Right kidney (tissue), 1 donor: ENCODE measurements around the gene GINS3.
A peak's percentile ranks its signal among the peaks of the same experiment; 100 is the strongest.

Source experiments
- DNase-seq: peaks from one replicate; pipeline ENCODE4 v3.0.0-alpha.2; 2016

GINS3 gene

GRCh38 chr16:58425245-58425644, 33.0 kb downstream of the GINS3 start:
- DNase-seq = no peak

GRCh38 chr16:58425756-58426494, 33.7 kb downstream of the GINS3 start:
- DNase-seq = no peak

- DNase-seq = no peak
These were observed 34.7 kb downstream of the GINS3 start for GRCh38 chr16:58426966-58427365.

GRCh38 chr16:58428621-58429542, 36.6 kb downstream of the GINS3 start:
- no peak for DNase-seq

GRCh38 chr16:58430718-58431117, 38.4 kb downstream of the GINS3 start:
- DNase-seq = no peak

- no peak for DNase-seq
These were observed 41.3 kb downstream of the GINS3 start for GRCh38 chr16:58433569-58433951.

GRCh38 chr16:58435779-58436178, 43.5 kb downstream of the GINS3 start:
- no peak for DNase-seq

GRCh38 chr16:58440131-58440530, 47.9 kb downstream of the GINS3 start:
- no peak for DNase-seq

- no peak for DNase-seq
These were observed 50.3 kb downstream of the GINS3 start for GRCh38 chr16:58442547-58442946.

- DNase-seq = no peak
These were observed 51.5 kb downstream of the GINS3 start for GRCh38 chr16:58443783-58444182.

- no peak for DNase-seq
These were observed 52.0 kb downstream of the GINS3 start for GRCh38 chr16:58444265-58444664.

GRCh38 chr16:58448890-58449289, 56.6 kb downstream of the GINS3 start:
- no peak for DNase-seq

- no peak for DNase-seq
These were observed 57.0 kb downstream of the GINS3 start for GRCh38 chr16:58449306-58449705.

GRCh38 chr16:58449768-58450167, 57.5 kb downstream of the GINS3 start:
- no peak for DNase-seq

GRCh38 chr16:58450590-58450989, 58.3 kb downstream of the GINS3 start:
- no peak for DNase-seq

- no peak for DNase-seq
These were observed 59.0 kb downstream of the GINS3 start for GRCh38 chr16:58451265-58451689.

- peak; percentile 17 for DNase-seq
These were observed 59.7 kb downstream of the GINS3 start for GRCh38 chr16:58451945-58452401.

GRCh38 chr16:58452640-58453039, 60.4 kb downstream of the GINS3 start:
- DNase-seq = no peak

GRCh38 chr16:58454178-58454577, 61.9 kb downstream of the GINS3 start:
- DNase-seq = no peak

GRCh38 chr16:58454856-58455255, 62.6 kb downstream of the GINS3 start:
- no peak for DNase-seq
